GM21360 (cell line): ENCODE measurements around the gene OR5M11.
"Not testable (repeated sequence)": the region's sequence is repeated elsewhere in the genome, so short reads cannot be mapped to it uniquely, and the experiment has no call there.

ENCODE experiments used
- ATAC-seq: cut with Tn5 transposase; IDR thresholded peaks from one replicate; pipeline ENCODE4 v1.9.1; 2021; ENCODE audit warnings: mild to moderate bottlenecking, moderate library complexity; ENCODE audit not compliant: unreplicated experiment

OR5M11 gene

GRCh38 chr11:56543157-56543556 lies at the start of gene OR5M11:
OR5M11 (minus strand) TSS chr11:56543257; CDS start chr11:56543257, 0 bp downstream.
- no peak for ATAC-seq

GRCh38 chr11:56592088-56592717 lies 49.1 kb upstream of the OR5M11 start:
- ATAC-seq = not testable (repeated sequence)

GRCh38 chr11:56577621-56578020 lies 34.6 kb upstream of the OR5M11 start, which contains the start of gene OR5M10:
OR5M10 (minus strand) TSS chr11:56577721; CDS start chr11:56577721, 0 bp downstream.
- no peak for ATAC-seq

- no peak for ATAC-seq
Observed at GRCh38 chr11:56558574-56558973, 15.5 kb upstream of the OR5M11 start.

DNA sequence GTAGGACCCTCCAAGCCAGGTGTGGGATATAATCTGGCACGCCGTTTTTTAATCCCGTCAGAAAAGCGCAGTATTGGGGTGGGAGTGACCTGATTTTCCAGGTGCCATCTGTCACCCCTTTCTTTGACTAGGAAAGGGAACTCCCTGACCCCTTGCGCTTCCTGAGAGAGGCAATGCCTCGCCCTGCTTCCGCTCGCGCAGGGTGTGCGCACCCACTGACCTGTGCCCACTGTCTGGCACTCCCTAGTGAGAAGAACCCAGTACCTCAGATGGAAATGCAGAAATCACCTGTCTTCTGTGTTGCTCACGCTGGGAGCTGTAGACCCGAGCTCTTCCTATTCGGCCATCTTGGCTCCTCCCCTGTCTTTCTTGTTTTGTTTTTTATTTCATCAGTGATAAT lies 11.6 kb upstream of the OR5M11 start:
- ATAC-seq = not testable (repeated sequence)

DNA sequence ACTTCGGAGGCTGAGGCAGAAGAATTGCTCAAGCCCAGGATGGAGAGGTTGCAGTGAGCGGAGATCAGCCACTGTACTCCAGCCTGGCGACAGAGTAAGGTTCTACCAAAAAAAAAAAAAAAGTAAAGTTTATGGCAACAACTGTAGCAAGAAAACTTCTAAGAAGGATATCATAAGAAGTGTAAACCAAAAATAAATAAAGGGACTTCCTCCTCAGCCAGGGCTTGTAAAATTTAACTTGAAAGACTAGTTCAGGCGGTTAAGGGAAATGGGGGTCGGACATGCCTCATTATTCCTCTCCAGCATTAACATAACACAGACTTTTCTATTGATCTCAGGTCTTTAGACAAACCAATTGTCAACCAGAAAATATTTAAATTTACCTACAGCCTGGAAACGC lies 2.5 kb upstream of the OR5M11 start:
- ATAC-seq = no peak

- no peak for ATAC-seq
Observed at GRCh38 chr11:56543739-56544138, 682 bp upstream of the OR5M11 start.

GRCh38 chr11:56533054-56533740 lies 9.9 kb downstream of the OR5M11 start:
- no peak for ATAC-seq

GRCh38 chr11:56531856-56532255 lies 11.2 kb downstream of the OR5M11 start:
- no peak for ATAC-seq

GRCh38 chr11:56522008-56522407 lies 21.0 kb downstream of the OR5M11 start:
- no peak for ATAC-seq

- no peak for ATAC-seq
Observed at GRCh38 chr11:56513280-56513679, 29.8 kb downstream of the OR5M11 start.

DNA sequence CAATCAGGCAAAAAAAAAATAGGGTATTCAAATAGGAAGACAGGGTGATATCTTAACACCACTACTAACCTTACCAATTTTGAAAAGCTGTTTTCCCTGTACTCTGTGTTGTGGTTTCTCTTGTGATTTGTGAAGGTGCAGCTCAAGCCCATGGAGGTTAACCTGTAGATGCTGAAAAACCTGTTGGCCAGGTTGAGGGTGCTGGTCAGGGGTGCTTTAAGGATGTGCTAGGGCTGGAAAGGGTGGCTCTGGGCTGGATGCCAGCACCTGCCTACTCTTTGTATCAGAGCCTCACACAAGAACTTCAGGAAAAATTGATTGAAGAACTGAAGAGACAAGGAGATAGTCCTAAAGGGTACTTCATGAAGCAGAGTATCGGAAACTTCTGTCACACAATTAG lies 33.6 kb downstream of the OR5M11 start:
- no peak for ATAC-seq

- ATAC-seq = no peak
Observed at GRCh38 chr11:56497010-56497409, 46.0 kb downstream of the OR5M11 start.

DNA sequence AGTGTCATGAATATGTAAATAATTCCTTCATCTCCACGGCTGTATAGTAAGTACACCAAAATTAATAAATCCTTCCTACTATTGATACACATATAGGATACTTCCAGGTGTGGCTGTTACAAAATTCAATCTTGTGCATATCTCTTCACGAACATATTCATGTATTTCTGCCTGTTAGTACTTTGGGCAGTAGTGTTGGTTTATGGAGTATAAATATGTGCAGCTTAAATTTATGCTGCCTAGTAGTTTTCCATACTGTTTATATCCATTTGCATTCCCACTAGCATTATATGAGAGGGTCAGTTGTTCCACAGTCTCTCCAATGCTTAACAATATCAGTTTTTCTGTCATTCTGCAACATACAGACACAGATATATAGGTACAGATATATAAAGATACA lies 47.9 kb downstream of the OR5M11 start:
- no peak for ATAC-seq
